Measurements from ENCODE around the gene SLC15A4. TPM values are rescaled to one million over a fixed set of nuclear protein-coding genes. Genes with fewer than 3 reads are reported as not detected.

SLC15A4 gene
- total and polyA plus RNA-seq, 2 donors (not counting 3 experiments of a cell fraction or from before 2014, with no cell fraction given), result 19.6 to 24.5 TPM

DNA sequence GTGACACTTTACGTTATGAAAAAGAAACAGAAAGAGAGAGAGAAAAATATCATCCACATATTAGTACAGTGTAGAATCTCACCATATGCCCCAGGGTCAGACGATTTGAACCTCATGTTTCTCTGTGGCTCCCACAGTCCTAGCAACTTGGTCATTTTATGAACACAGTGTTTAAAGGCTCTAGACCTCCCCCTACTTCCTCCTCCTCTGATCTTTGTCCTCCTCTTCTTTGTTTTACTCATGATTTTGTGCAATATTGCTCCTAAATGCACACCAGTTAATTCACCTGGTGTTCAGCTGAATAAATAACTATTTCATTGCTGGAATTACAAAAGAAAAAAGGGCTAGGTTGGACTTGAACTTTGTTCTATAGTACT lies 47.7 kb upstream of the SLC15A4 start:
- intact Hi-C loops (cut with micrococcal nuclease) (no loop called here), dilution Hi-C loops (cut with MboI; ENCODE audit: extremely low pct_ligation_motif_present, low sequenced_read_pairs) (no loop called here)
- no peak overlapping the region for H3K27ac ChIP-seq (ENCODE audit: insufficient read depth, low read depth, low read length)
- H4K20me1 ChIP-seq (replicated peaks; ENCODE audit: control insufficient read depth, extremely low read depth, insufficient read depth, low read length), result no peaks in the 10 kb centered on the region
- DNase-seq (ENCODE audit: low read depth, low spot score) (no peak), FAIRE-seq (no peak)
- no peak overlapping the region for H3K4me3 ChIP-seq (replicated peaks in 1 of 3; ENCODE audit: insufficient read depth in 1 of 3, low read depth in 1 of 3, low read length in 3 of 3)
- no peaks in the 10 kb centered on the region for H3K79me2 ChIP-seq (ENCODE audit: control insufficient read depth, insufficient read depth, low read length)
- H3K9me3 ChIP-seq (replicated peaks; ENCODE audit: control insufficient read depth, insufficient read depth, low read length), result no peaks in the 10 kb centered on the region
- no peak overlapping the region for H3K4me2 ChIP-seq (ENCODE audit: insufficient read depth, low read length)
- no peak for TF ChIP-seq POLR2A (IDR thresholded peaks at IDR 0.05; ENCODE audit: low read depth, low read length)
- no peak for TF ChIP-seq FOS (IDR thresholded peaks at IDR 0.05; ENCODE audit: borderline replicate concordance, insufficient read depth, low read length)
- no peak for TF ChIP-seq EZH2 (IDR thresholded peaks at IDR 0.05; ENCODE audit: borderline replicate concordance, low read depth, low read length, severe bottlenecking)
- no peak for TF ChIP-seq POLR2AphosphoS5 (IDR thresholded peaks at IDR 0.05; ENCODE audit: insufficient read depth, low read depth, low read length)
- TF ChIP-seq, protein P1, sequence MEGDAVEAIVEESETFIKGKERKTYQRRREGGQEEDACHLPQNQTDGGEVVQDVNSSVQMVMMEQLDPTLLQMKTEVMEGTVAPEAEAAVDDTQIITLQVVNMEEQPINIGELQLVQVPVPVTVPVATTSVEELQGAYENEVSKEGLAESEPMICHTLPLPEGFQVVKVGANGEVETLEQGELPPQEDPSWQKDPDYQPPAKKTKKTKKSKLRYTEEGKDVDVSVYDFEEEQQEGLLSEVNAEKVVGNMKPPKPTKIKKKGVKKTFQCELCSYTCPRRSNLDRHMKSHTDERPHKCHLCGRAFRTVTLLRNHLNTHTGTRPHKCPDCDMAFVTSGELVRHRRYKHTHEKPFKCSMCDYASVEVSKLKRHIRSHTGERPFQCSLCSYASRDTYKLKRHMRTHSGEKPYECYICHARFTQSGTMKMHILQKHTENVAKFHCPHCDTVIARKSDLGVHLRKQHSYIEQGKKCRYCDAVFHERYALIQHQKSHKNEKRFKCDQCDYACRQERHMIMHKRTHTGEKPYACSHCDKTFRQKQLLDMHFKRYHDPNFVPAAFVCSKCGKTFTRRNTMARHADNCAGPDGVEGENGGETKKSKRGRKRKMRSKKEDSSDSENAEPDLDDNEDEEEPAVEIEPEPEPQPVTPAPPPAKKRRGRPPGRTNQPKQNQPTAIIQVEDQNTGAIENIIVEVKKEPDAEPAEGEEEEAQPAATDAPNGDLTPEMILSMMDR (IDR thresholded peaks at IDR 0.05; ENCODE audit: extremely low read depth in 1 of 2, insufficient read depth in 1 of 2, low read depth in 1 of 2, low read length in 2 of 2), result no peak
- TF ChIP-seq, protein P2, sequence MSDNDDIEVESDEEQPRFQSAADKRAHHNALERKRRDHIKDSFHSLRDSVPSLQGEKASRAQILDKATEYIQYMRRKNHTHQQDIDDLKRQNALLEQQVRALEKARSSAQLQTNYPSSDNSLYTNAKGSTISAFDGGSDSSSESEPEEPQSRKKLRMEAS (IDR thresholded peaks at IDR 0.05; ENCODE audit: insufficient read depth, insufficient read length), result no peak
- TF ChIP-seq JUN (IDR thresholded peaks at IDR 0.05; ENCODE audit: borderline replicate concordance, insufficient read depth, insufficient read length, low read depth), result no peak
- TF ChIP-seq MYC (IDR thresholded peaks at IDR 0.05; ENCODE audit: low read depth, low read length), result no peak
- no peak for TF ChIP-seq GATA2 (IDR thresholded peaks at IDR 0.05; ENCODE audit: insufficient read depth, insufficient read length, low read depth, low read length)
- H3K27me3 ChIP-seq (ENCODE audit: control insufficient read depth in 2 of 2, insufficient read depth in 2 of 2, low read length in 2 of 2), result no peaks in the 10 kb centered on the region
- ChIA-PET POLR2A (no interaction called here), CTCF (no interaction called here)
- BruUV-seq (replicated peaks), result no TSS peak
- no peak overlapping the region for H3K9ac ChIP-seq (replicated peaks; ENCODE audit: extremely low read depth, insufficient read depth, low read length)
- no peak overlapping the region for H2AFZ ChIP-seq (ENCODE audit: low read depth, low read length)
- H3K4me1 ChIP-seq (ENCODE audit: control insufficient read depth, extremely low read depth, insufficient read depth, low read length), result no peaks in the 10 kb centered on the region
- H3K36me3 ChIP-seq (ENCODE audit: control insufficient read depth in 2 of 2, extremely low read depth in 1 of 2, insufficient read depth in 2 of 2, low read length in 2 of 2), result no peaks in the 10 kb centered on the region
- H3K9me1 ChIP-seq (replicated peaks; ENCODE audit: control insufficient read depth, extremely low read depth, insufficient read depth, low read length), result no peaks in the 10 kb centered on the region

Data from endothelial cell of umbilical vein (primary cell).